ENCODE results near the gene ESPNL.
A peak's percentile ranks its signal among the peaks of the same experiment; 100 is the strongest.
"Not testable (repeated sequence)": the region's sequence is repeated elsewhere in the genome, so short reads cannot be mapped to it uniquely, and the experiment has no call there.

Gene ESPNL

GRCh38 chr2:238107525-238108422 is 7.6 kb downstream of the ESPNL start:
- TF ChIP-seq CTCF (IDR thresholded peaks at IDR 0.05; ENCODE audit: unreplicated experiment in 3 of 3): no peak
- Mint-ChIP-seq H3K27me3 (ENCODE audit: low read depth) (peaks cover 10% of the 10 kb centered on the region), H3K36me3 (ENCODE audit: low read depth) (peaks cover under 1% of the 10 kb centered on the region), H3K4me3 (no peak overlapping the region), H3K4me1 (peaks cover 19% of the 10 kb centered on the region), H3K9me3 (peaks cover 4% of the 10 kb centered on the region), H3K27ac (peak overlapping the region in 2 of 3 experiments; percentile 26 to 37)

- Mint-ChIP-seq H3K36me3 (ENCODE audit: low read depth) (peaks cover 7% of the 10 kb centered on the region), H3K4me3 (no peak overlapping the region), H3K27ac (peak overlapping the region; percentile 26 to 61 (median 37)), H3K9me3 (peaks cover 11% of the 10 kb centered on the region), H3K27me3 (ENCODE audit: low read depth) (peaks cover 18% of the 10 kb centered on the region), H3K4me1 (peaks cover 19% of the 10 kb centered on the region)
- TF ChIP-seq CTCF (IDR thresholded peaks at IDR 0.05; ENCODE audit: unreplicated experiment in 3 of 3): no peak
These were observed 8.5 kb downstream of the ESPNL start for GRCh38 chr2:238108423-238109183.

GRCh38 chr2:238113611-238114010 is 13.5 kb downstream of the ESPNL start:
- H3K4me1 Mint-ChIP-seq: peaks cover 12% of the 10 kb centered on the region
- H3K36me3 Mint-ChIP-seq (ENCODE audit: low read depth): peaks cover 7% of the 10 kb centered on the region
- no peak for TF ChIP-seq CTCF (IDR thresholded peaks at IDR 0.05; ENCODE audit: unreplicated experiment in 3 of 3)
- H3K27ac Mint-ChIP-seq: no peak overlapping the region
- H3K9me3 Mint-ChIP-seq: peaks cover 18% of the 10 kb centered on the region
- H3K4me3 Mint-ChIP-seq: no peak overlapping the region
- peaks cover 34% of the 10 kb centered on the region for H3K27me3 Mint-ChIP-seq (ENCODE audit: low read depth)

- Mint-ChIP-seq H3K4me1 (peaks cover 4% of the 10 kb centered on the region), H3K36me3 (ENCODE audit: low read depth) (peaks cover 7% of the 10 kb centered on the region), H3K27me3 (ENCODE audit: low read depth) (peaks cover 38% of the 10 kb centered on the region), H3K27ac (no peak overlapping the region), H3K9me3 (peaks cover 18% of the 10 kb centered on the region), H3K4me3 (no peak overlapping the region)
- no peak for TF ChIP-seq CTCF (IDR thresholded peaks at IDR 0.05; ENCODE audit: unreplicated experiment in 3 of 3)
These were observed 14.2 kb downstream of the ESPNL start for GRCh38 chr2:238114331-238114841.

GRCh38 chr2:238114851-238115660 is 14.9 kb downstream of the ESPNL start:
- no peak overlapping the region for H3K4me3 Mint-ChIP-seq
- H3K27me3 Mint-ChIP-seq (ENCODE audit: low read depth): peaks cover 41% of the 10 kb centered on the region
- peaks cover 18% of the 10 kb centered on the region for H3K9me3 Mint-ChIP-seq
- peaks cover 7% of the 10 kb centered on the region for H3K36me3 Mint-ChIP-seq (ENCODE audit: low read depth)
- H3K4me1 Mint-ChIP-seq: no peaks in the 10 kb centered on the region
- no peak overlapping the region for H3K27ac Mint-ChIP-seq
- no peak for TF ChIP-seq CTCF (IDR thresholded peaks at IDR 0.05; ENCODE audit: unreplicated experiment in 3 of 3)

GRCh38 chr2:238115709-238116108 is 15.6 kb downstream of the ESPNL start:
- H3K27me3 Mint-ChIP-seq (ENCODE audit: low read depth): peaks cover 41% of the 10 kb centered on the region
- not testable (repeated sequence) for H3K4me1 Mint-ChIP-seq; H3K27ac Mint-ChIP-seq; H3K36me3 Mint-ChIP-seq (ENCODE audit: low read depth); H3K4me3 Mint-ChIP-seq
- H3K9me3 Mint-ChIP-seq: peaks cover 18% of the 10 kb centered on the region

Data from nephron (organoid).